ENCODE results near the gene PACSIN2.

GRCh38 chr22:43060183-43060582, 45.2 kb upstream of the PACSIN2 start:
- TF ChIP-seq CTCF (IDR thresholded peaks at IDR 0.05) (peak in 5 of 7 experiments; percentile 5 to 32 (median 20)), POLR2A (IDR thresholded peaks at IDR 0.05) (no peak), POLR2AphosphoS5 (IDR thresholded peaks at IDR 0.05) (no peak)
